Loucy (cell line): ENCODE data around the gene MIF4GD.

Experiments used
- EZH2phosphoT487 ChIP-seq: fragments of 200-600 bp; IDR thresholded peaks from 2 replicates; pipeline ENCODE4 v1.6.1; 2018; ENCODE audit warnings: antibody characterized with exemption, mild to moderate bottlenecking, moderate library complexity, borderline replicate concordance
- TF ChIP-seq, protein P1 (sequence below): fragments of 200-600 bp; sonication (generic); conservative IDR thresholded peaks from 2 replicates; pipeline ENCODE4 v1.5.1; 2014; ENCODE audit warnings: mild to moderate bottlenecking, antibody characterized with exemption, low read length

- TF ChIP-seq, protein P1, sequence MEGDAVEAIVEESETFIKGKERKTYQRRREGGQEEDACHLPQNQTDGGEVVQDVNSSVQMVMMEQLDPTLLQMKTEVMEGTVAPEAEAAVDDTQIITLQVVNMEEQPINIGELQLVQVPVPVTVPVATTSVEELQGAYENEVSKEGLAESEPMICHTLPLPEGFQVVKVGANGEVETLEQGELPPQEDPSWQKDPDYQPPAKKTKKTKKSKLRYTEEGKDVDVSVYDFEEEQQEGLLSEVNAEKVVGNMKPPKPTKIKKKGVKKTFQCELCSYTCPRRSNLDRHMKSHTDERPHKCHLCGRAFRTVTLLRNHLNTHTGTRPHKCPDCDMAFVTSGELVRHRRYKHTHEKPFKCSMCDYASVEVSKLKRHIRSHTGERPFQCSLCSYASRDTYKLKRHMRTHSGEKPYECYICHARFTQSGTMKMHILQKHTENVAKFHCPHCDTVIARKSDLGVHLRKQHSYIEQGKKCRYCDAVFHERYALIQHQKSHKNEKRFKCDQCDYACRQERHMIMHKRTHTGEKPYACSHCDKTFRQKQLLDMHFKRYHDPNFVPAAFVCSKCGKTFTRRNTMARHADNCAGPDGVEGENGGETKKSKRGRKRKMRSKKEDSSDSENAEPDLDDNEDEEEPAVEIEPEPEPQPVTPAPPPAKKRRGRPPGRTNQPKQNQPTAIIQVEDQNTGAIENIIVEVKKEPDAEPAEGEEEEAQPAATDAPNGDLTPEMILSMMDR: no peak
- no peak for TF ChIP-seq EZH2phosphoT487
These were observed 44.7 kb upstream of the MIF4GD start for GRCh38 chr17:75315541-75316243.
